Activated CD4-positive, alpha-beta T cell treated with anti-CD3 and anti-CD28 coated beads, Interleukin-2, amount 50 U/mL, for 1 hour (primary cell): ENCODE measurements around the gene VASN.
"Not testable (repeated sequence)": the region's sequence is repeated elsewhere in the genome, so short reads cannot be mapped to it uniquely, and the experiment has no call there.

ENCODE experiments used
- DNase-seq: peaks from one replicate; pipeline ENCODE4 v3.0.0-alpha.2; 2020

The VASN gene

DNA sequence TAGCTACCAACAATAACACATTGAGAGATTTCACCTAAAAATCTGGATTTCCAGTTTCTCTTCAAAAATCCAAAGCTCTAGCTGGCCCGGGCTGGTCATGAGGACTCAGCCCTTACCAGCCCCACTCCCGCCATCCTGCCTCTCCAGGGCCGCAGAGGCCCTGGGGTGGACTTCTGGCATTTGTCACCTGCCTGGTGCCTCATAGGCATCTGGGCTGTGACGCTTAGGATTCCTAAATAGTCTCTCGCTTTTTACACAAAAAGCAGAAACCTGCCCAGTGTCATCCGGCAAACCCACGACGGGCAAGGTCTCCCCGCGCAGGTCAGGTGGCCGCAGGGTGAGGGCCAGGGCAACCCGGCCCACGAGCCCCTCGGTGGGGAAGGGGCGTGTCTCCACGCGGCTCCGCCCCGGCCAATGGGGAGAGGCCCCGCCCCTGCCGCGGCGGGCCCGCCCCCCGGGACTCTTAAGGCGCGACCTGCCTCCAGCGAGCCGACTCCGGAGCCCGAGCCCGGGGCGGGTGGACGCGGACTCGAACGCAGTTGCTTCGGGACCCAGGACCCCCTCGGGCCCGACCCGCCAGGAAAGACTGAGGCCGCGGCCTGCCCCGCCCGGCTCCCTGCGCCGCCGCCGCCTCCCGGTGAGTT is at the start of gene VASN:
TSS of gene VASN (plus strand) at position 492 of the 644 bp plus-strand sequence. CDS start 9,030 bp downstream, outside the sequence.
- DNase-seq: peak; percentile 75

- no peak for DNase-seq
These were observed 49.3 kb upstream of the VASN start for GRCh38 chr16:4322121-4323052.

DNA sequence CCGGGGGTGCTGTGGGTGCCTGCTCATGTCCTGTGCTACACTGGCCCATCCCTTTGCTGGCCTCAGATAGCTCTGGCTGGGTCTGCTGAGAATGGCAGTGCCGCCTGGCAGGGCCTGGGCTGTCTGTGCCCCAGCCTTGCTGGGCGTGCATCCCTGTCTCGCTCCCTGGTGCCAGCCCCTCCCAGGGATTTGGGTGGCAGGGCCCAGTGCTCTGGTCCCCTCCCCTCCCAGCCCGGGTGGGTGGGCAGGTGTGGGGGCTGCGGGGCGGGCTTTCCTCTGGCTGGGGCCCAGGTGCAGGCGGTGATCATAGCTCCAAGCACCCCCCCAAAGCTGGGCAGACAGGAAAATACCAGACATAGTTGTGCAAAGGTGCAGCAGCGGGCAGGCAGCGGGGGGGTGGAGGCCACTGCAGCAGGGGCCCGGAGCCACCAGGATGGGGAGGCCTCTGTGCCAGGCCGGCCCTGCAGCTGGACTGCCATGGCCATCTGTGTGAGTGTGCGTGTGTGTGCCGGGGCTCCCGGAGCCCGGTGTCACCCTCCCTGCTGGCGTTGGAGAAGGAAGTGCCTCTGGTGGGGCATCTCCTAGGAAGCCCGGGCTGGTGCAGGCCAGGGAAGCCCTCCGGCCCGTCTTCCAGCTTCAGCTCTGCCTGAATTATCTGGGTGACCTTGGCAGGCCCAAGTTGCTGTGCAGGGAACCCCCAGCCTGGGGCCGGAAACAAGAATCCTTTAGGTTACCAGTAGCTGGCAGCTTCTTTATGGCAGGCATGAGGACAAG is 48.4 kb upstream of the VASN start:
- no peak for DNase-seq

DNA sequence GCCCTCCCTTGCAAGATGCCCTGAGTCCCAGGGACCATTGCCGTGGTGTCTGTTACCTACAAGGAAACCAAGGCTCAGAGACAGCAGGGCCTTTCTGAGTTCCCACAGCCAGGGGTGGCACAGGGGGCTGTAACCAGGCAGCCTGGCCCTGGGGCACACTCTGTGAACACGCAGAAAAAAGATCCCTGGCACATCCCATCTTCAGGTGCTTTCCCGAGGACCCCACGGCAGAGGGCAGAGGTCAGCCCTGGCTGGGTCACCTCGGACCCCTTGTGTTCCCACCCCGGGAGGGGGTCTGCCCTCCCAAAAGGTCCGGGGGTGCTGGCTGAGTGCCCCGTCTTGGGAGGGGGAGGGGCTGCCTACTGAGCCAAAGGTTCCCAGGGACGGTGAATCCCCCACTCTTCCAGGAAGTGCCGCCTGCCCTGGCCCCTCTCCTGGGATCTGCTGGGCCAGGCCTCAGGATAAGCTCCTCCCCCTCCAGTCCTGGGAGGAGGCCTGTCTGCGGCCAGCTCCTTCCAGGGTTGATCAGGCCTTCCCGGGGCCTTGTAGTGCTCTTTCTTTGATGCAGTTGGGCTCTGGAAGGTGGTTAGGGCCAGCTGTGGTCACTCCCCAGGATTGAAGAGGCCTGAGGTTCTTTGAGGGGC is 47.7 kb upstream of the VASN start:
- no peak for DNase-seq

GRCh38 chr16:4324492-4325252 is 47.0 kb upstream of the VASN start:
- DNase-seq: no peak

- DNase-seq: no peak
These were observed 46.3 kb upstream of the VASN start for GRCh38 chr16:4325253-4325758.

DNA sequence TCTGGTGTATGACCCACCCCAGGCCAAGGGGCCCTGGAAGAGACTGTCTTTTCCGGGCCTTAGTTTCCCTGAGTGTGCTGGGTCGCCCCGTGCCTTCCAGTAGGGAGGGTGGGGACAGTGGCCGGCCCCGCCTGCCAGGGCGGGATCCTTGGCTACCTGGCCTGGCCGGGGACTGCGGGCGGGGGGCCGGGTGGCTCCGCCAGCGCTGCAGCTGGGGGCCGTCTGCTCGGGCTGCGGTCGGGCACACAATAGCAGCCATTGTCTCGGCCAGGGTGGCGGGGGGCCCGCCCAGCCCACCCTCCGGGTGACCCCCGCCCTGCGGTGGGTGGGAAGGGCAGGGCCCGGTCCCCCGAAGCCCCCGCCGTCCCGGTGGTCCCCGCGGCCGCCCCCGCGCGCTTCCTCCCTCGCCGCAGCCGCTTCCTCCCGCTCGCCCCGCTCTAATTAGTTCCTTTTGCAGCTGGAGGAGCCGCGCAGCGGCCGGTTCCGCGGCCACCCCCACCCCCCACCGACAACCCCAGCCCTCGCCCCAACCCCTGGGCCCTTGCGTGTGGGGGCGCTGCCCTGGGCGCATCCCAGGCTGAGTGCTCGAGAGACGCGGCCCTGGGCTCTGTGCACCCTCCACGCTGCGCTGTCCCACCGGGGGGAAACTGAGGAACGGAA is 44.1 kb upstream of the VASN start:
- DNase-seq: no peak

GRCh38 chr16:4328046-4328781 is 43.4 kb upstream of the VASN start:
- peak; percentile 63 for DNase-seq

GRCh38 chr16:4328782-4329775 is 42.6 kb upstream of the VASN start:
- no peak for DNase-seq

DNA sequence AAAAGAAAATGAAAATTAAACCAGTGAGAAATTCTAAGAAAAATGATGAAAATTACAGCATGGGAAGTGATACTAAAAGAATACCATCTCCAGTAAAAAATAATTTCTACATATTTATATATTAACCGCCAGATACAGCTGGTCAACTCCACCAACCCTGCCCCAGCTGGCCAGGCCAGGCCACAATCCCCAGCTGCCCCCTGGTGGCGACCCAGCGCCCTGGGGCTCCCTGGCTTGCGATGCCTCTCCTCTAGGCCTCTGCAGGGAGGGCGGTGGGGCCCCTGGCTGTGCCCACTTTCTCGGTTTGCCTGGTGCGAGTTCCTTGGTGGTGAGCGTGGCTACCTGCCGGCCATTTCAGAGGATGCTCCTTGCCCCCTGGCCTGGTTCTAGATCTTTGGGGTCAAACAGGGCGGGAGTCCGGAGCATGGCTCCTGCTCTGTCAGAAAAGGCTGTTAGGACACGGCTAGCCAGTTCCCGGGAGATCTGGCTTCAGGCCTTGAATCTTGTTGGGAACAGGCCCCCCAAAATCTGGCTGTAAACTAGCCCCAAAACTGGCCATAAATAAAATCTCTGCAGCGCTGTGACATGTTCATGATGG is 41.3 kb upstream of the VASN start:
- peak; percentile 73 for DNase-seq

GRCh38 chr16:4332083-4332482 is 39.6 kb upstream of the VASN start:
- DNase-seq: no peak

DNA sequence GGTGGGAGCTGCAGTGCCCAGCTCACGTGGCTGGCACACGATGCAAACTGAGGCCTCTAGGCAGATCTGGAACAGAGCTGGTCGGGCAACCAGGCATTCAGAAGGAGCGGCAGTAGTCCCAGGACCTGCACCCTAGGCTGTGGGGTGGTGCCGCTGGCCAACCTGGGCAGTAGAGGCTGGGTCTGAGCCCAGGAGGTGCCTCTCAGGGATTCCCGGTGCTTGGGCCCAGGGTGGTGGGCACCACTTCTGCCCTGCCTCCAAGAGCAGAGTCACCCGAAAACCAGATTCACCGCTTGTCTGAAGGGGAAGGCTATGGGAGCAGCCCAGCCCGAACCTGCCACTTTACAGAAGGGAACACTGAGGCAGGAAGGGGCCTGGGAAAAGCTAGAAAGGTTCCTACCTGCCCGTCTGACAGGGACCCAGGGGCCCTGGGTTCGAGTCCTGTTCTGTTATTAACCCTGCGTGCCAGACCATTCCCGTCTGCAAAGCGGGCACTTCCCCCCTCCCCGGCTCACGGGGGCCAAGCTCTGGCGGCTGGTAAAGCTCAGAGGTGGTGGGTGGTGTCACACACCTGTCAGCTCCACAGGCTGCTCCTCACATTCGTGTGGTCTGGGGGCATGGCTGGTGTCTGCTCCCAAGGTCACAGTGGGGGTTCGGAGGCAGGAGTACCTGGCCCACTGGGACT is 38.9 kb upstream of the VASN start:
- no peak for DNase-seq

DNA sequence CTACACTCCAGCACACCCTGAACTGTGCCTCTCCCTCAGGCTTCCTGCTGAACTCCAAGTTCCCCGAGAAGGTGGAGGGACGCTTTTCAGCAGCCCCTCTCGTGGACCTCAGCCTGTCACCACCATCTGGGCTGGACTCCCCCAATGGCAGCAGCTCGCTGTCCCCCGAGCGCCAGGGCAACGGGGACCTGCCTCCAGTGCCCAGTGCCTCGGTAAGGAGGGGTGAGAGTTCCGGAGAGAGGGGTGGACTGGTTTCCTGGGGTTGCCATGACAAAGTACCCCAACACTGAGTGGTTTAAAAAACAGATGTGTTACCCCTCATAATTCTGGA is 38.4 kb upstream of the VASN start:
- DNase-seq: no peak

GRCh38 chr16:4333714-4334113 is 37.9 kb upstream of the VASN start:
- DNase-seq: not testable (repeated sequence)

- DNase-seq: no peak
These were observed 36.7 kb upstream of the VASN start for GRCh38 chr16:4334724-4335495.

GRCh38 chr16:4336701-4337539 is 34.7 kb upstream of the VASN start:
- no peak for DNase-seq
